NCI-H2171 treated with DMSO at 0.1 percent for 48 hours (cell line): ENCODE data around the gene DISP1.

Source experiments
- DNase-seq: peaks from one replicate; lab custom pipeline; 2025; lab: John Stamatoyannopoulos, UW

The DISP1 gene, protein sequence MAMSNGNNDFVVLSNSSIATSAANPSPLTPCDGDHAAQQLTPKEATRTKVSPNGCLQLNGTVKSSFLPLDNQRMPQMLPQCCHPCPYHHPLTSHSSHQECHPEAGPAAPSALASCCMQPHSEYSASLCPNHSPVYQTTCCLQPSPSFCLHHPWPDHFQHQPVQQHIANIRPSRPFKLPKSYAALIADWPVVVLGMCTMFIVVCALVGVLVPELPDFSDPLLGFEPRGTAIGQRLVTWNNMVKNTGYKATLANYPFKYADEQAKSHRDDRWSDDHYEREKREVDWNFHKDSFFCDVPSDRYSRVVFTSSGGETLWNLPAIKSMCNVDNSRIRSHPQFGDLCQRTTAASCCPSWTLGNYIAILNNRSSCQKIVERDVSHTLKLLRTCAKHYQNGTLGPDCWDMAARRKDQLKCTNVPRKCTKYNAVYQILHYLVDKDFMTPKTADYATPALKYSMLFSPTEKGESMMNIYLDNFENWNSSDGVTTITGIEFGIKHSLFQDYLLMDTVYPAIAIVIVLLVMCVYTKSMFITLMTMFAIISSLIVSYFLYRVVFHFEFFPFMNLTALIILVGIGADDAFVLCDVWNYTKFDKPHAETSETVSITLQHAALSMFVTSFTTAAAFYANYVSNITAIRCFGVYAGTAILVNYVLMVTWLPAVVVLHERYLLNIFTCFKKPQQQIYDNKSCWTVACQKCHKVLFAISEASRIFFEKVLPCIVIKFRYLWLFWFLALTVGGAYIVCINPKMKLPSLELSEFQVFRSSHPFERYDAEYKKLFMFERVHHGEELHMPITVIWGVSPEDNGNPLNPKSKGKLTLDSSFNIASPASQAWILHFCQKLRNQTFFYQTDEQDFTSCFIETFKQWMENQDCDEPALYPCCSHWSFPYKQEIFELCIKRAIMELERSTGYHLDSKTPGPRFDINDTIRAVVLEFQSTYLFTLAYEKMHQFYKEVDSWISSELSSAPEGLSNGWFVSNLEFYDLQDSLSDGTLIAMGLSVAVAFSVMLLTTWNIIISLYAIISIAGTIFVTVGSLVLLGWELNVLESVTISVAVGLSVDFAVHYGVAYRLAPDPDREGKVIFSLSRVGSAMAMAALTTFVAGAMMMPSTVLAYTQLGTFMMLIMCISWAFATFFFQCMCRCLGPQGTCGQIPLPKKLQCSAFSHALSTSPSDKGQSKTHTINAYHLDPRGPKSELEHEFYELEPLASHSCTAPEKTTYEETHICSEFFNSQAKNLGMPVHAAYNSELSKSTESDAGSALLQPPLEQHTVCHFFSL (N-terminal part only)

GRCh38 chr1:222814536-222815439 lies at the start of gene DISP1:
Gene DISP1 (plus strand): TSS chr1:222815039. CDS start chr1:222942824, 127,785 bp downstream.
- peak; percentile 81 for DNase-seq

- DNase-seq: no peak
These were observed 47.7 kb upstream of the DISP1 start for GRCh38 chr1:222767152-222767571.

DNA sequence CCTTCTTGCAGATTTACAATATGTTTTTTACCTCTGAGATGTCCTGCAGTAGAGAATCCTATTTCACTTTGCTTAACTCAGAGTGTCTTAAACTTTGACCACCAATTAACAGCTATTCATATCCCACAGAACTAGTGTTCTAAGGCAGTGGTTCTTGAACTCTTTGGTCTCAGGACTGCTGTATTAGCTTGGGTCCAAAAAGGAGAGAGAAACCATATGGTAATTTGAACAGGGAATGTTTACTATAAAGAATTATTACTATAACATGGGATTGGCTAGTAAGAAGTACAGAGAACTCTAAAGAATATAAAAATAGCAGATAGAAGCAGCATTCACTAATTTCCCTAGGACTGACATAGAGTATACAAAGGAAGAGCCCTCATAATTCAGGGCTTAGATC lies 46.2 kb upstream of the DISP1 start:
- no peak for DNase-seq

GRCh38 chr1:222769181-222769580 lies 45.7 kb upstream of the DISP1 start:
- DNase-seq: no peak

GRCh38 chr1:222769971-222770620 lies 44.7 kb upstream of the DISP1 start:
- no peak for DNase-seq

GRCh38 chr1:222772996-222773379 lies 41.9 kb upstream of the DISP1 start:
- DNase-seq: peak; percentile 86

DNA sequence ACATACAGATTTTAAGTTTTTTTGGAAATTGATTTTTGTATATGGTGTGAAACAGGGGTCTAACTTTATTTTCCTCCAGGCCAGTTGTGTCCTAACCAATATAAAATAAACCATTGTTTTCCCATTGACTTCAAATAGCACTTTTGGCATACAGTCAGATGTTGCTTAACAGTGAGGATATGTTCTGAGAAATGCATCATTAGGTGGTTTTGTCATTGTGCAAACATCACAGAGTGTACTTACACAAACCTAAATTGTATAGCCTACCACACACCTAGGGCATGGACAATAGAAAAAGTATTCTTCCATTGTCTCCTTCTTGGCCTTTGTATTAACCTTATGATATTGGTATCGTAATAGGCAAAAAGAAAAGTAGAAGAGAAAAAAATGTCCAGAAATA lies 37.4 kb upstream of the DISP1 start:
- DNase-seq: no peak

GRCh38 chr1:222777977-222778376 lies 36.9 kb upstream of the DISP1 start:
- peak; percentile 8 for DNase-seq

GRCh38 chr1:222781251-222781650 lies 33.6 kb upstream of the DISP1 start:
- no peak for DNase-seq

DNA sequence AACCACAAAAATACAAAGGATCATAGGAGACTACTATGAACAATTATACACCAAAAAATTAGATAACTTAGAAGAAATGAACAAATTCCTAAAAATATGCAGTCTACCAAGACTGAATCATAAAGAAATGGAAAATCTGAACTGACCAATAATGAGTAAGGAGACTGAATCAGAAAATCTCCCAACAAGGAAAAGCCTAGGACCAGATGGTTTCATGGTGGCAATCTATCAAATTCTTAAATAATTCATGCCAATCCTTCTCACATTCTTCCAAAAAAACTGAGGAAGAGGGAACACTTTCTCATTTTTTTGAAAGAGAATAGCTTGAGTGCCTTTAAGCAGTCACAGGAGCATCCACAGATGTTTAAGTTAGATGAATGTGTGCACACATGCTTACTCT lies 31.8 kb upstream of the DISP1 start:
- no peak for DNase-seq

DNA sequence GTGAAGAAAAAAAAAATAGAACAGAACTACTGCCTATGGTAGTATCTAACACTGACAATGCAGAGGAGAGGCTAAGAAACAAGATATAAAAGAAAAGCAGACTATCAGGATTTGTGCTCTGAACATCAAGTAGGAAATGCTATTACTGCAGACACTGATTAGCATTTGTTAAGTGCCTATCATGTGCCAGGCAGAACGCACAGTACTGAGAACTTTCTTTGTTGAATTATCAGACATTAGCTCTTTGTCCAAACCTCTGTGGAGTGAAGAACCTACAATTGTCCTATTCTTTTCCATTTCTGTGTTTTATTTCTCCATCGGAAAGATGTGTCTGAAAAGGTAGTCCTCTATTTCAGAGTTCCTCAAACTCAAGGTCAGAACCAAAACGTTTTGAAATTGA lies 30.5 kb upstream of the DISP1 start:
- no peak for DNase-seq

DNA sequence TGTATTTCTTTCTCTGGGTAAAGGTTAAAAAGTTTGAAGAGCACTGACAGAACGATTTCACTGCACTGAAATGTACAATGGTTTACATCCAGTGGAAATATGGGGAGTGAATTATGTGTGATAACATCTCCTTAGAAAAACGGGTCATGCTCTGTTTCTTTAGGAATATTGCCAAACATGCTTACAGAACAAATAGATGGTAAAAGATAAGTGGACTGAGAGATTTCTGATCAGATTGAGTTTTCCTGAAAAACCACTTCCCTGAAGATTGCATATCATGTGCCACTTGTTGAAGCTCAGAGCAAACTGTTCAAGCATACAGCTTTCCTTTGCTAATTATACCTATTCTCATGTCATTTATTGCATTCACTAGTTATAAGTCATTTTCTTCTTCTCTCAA lies 29.9 kb upstream of the DISP1 start:
- DNase-seq: no peak

DNA sequence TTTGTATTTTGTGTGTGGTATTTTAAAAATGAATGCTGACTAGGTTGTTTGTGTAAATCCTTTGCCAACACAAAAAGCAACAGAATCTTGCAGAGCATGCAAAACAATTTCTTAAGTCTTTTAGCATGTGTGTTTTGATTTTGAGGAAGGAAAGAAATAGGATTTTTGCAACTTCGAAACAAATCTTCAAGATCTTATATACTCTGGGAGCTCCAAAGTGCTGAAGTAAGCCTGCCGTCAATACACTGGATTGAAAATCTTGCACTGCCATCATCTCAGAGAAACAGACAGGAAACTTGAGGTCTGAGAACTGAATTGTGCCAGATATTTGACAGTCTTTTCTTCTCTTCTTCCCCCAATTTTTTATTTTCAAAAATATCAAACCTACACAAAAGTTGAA lies 29.3 kb upstream of the DISP1 start:
- DNase-seq: no peak

GRCh38 chr1:222786121-222786520 lies 28.7 kb upstream of the DISP1 start:
- DNase-seq: peak; percentile 41

- no peak for DNase-seq
These were observed 27.1 kb upstream of the DISP1 start for GRCh38 chr1:222787729-222788128.

GRCh38 chr1:222788402-222789156 lies 26.3 kb upstream of the DISP1 start:
- no peak for DNase-seq

DNA sequence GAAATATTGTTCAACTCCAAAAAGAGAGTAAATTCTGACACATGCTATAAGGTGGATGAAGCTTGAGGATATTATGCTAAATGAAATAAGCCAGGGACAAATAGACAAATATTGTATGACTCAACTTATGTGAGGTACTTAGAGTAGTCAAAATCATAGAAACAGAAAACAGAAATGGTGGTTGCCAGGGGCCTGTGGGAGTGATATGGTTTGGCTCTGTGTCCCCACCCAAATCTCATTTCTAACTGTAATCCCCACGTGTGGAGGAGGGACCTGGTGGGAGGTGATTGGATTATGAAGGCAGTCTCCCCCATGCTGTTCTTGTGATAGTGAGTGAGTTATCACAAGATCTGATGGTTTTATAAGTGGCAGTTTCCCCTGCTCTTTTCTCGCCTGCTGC lies 24.7 kb upstream of the DISP1 start:
- no peak for DNase-seq

DNA sequence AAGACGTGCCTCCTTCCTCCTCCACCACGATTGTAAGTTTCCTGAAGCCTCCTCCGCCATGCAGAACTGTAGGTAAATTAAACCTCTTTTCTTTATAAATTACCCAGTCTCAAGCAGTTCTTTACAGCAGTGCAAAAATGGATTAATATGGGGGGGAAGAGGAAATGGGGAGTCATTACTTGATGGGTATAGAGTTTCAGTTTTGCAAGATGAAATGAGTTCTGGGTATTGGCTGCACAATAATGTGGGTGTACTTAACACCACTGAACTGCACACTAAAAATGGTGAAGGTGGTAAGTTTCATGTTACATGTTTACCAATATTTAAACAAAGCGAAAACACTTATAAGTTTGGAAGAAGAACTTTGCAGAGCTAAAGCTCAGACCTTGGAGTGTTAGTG lies 24.3 kb upstream of the DISP1 start:
- no peak for DNase-seq

GRCh38 chr1:222791006-222791710 lies 23.7 kb upstream of the DISP1 start:
- no peak for DNase-seq
